ENCODE measurements around the gene PGRMC1. TPM values are rescaled to one million over a fixed set of nuclear protein-coding genes. Genes with fewer than 3 reads are reported as not detected.

The PGRMC1 gene
- total and polyA plus RNA-seq, 2 donors (not counting 1 experiment from before 2014, with no cell fraction given), result 5.6 to 9.1 TPM

- Histone ChIP-seq H3K9me3 (ENCODE audit: control extremely low read depth in 1 of 3, control insufficient read depth in 2 of 3, insufficient read depth in 1 of 3, low read length in 2 of 3) (no peaks in the 10 kb centered on the region), H4K20me1 (ENCODE audit: control insufficient read depth, insufficient read depth, low read length, poor library complexity, severe bottlenecking) (no peaks in the 10 kb centered on the region), H3K79me2 (ENCODE audit: control insufficient read depth, insufficient read depth, low read length) (peaks cover 3% of the 10 kb centered on the region), H3K27me3 (replicated peaks in 1 of 4; ENCODE audit: control extremely low read depth in 1 of 4, control insufficient read depth in 3 of 4, insufficient read depth in 4 of 4, low read length in 3 of 4) (peaks cover 0 to 4% (median 1%) of the 10 kb centered on the region in 4 experiments), H3K27ac (ENCODE audit: low read length in 2 of 2) (no peak overlapping the region), H3K9ac (ENCODE audit: low read length) (no peak overlapping the region), H3K4me1 (ENCODE audit: control insufficient read depth in 2 of 2, insufficient read depth in 2 of 2, low read length in 2 of 2) (peaks cover 0 to 4% of the 10 kb centered on the region in 2 donors), H2AFZ (ENCODE audit: insufficient read depth, low read depth, low read length, poor library complexity, severe bottlenecking) (no peak overlapping the region), H3K36me3 (replicated peaks in 1 of 2; ENCODE audit: control extremely low read depth in 1 of 2, control insufficient read depth in 1 of 2, extremely low read depth in 1 of 2, insufficient read depth in 2 of 2, low read length in 1 of 2) (no peaks in the 10 kb centered on the region), H3K4me2 (replicated peaks; ENCODE audit: low read depth, low read length, poor library complexity, severe bottlenecking) (no peak overlapping the region), H3K4me3 (ENCODE audit: control extremely low read depth in 1 of 5, extremely low read depth in 1 of 5, insufficient read depth in 1 of 5, low read depth in 2 of 5, low read length in 4 of 5) (no peak overlapping the region)
- no peak overlapping the region for H3K4me3 Mint-ChIP-seq
- intact Hi-C loops (cut with micrococcal nuclease), result no loop called here
- CTCF ChIA-PET, result no interaction called here
- POLR2A ChIA-PET, result no interaction called here
- TF ChIP-seq CTCF (IDR thresholded peaks at IDR 0.05) (no peak), EZH2 (IDR thresholded peaks at IDR 0.05; ENCODE audit: borderline replicate concordance, insufficient read depth, low read depth, low read length, poor library complexity, severe bottlenecking) (no peak)
- peaks cover 19% of the 10 kb centered on the region for H3K27me3 Mint-ChIP-seq
- no CpG with 5 or more reads among the region's 1 CpG for WGBS (ENCODE audit: insufficient coverage)
- ATAC-seq (ENCODE audit: low read depth) (no peak), DNase-seq (no peak)
- H3K4me1 Mint-ChIP-seq, result peaks cover 8% of the 10 kb centered on the region
- H3K9me3 Mint-ChIP-seq (ENCODE audit: insufficient read depth), result no peaks in the 10 kb centered on the region
- no peak overlapping the region for H3K27ac Mint-ChIP-seq
Measured at GRCh38 chrX:119231936-119232445, 4.1 kb upstream of the PGRMC1 start.

- peak overlapping the region; percentile 86 for H2AFZ ChIP-seq (ENCODE audit: insufficient read depth, low read depth, low read length, poor library complexity, severe bottlenecking)
- H3K4me3 Mint-ChIP-seq, result peak overlapping the region; percentile 89
- peak; percentile 2 for DNase-seq
- H3K27me3 Mint-ChIP-seq, result no peaks in the 10 kb centered on the region
- H3K4me1 Mint-ChIP-seq, result peaks cover 19% of the 10 kb centered on the region
- TF ChIP-seq EZH2 (IDR thresholded peaks at IDR 0.05; ENCODE audit: borderline replicate concordance, insufficient read depth, low read depth, low read length, poor library complexity, severe bottlenecking), result no peak
- no peak for TF ChIP-seq CTCF (IDR thresholded peaks at IDR 0.05)
- intact Hi-C loops (cut with micrococcal nuclease), result loop anchor here (5.0 kb wide), 1 partner anchor 398 kb away; no protein-coding TSS in a partner anchor
- no peak overlapping the region for H3K27ac ChIP-seq (ENCODE audit: low read length in 2 of 2)
- H3K27ac Mint-ChIP-seq, result no peak overlapping the region
- no peaks in the 10 kb centered on the region for H3K36me3 ChIP-seq (replicated peaks in 1 of 2; ENCODE audit: control extremely low read depth in 1 of 2, control insufficient read depth in 1 of 2, extremely low read depth in 1 of 2, insufficient read depth in 2 of 2, low read length in 1 of 2)
- ChIA-PET POLR2A (interaction anchor here (0.7 kb wide), 1 partner anchor 766 kb away, joined by 3 read pairs; no protein-coding TSS in a partner anchor), CTCF (no interaction called here)
- H3K79me2 ChIP-seq (ENCODE audit: control insufficient read depth, insufficient read depth, low read length), result peaks cover 13% of the 10 kb centered on the region
- H3K4me2 ChIP-seq (replicated peaks; ENCODE audit: low read depth, low read length, poor library complexity, severe bottlenecking), result peak overlapping the region; percentile 75
- H3K9ac ChIP-seq (ENCODE audit: low read length), result no peak overlapping the region
- 87% methylated on average over 3 of the region's 8 CpGs for WGBS (ENCODE audit: insufficient coverage)
- no peak for ATAC-seq (ENCODE audit: low read depth)
- H3K9me3 Mint-ChIP-seq (ENCODE audit: insufficient read depth), result no peaks in the 10 kb centered on the region
- peaks cover 0 to 4% (median 1%) of the 10 kb centered on the region in 4 experiments for H3K27me3 ChIP-seq (replicated peaks in 1 of 4; ENCODE audit: control extremely low read depth in 1 of 4, control insufficient read depth in 3 of 4, insufficient read depth in 4 of 4, low read length in 3 of 4)
- H3K9me3 ChIP-seq (ENCODE audit: control extremely low read depth in 1 of 3, control insufficient read depth in 2 of 3, insufficient read depth in 1 of 3, low read length in 2 of 3), result no peaks in the 10 kb centered on the region
- H4K20me1 ChIP-seq (ENCODE audit: control insufficient read depth, insufficient read depth, low read length, poor library complexity, severe bottlenecking), result peaks cover 7% of the 10 kb centered on the region
- peaks cover 8 to 16% of the 10 kb centered on the region in 2 donors for H3K4me1 ChIP-seq (ENCODE audit: control insufficient read depth in 2 of 2, insufficient read depth in 2 of 2, low read length in 2 of 2)
- H3K4me3 ChIP-seq (ENCODE audit: control extremely low read depth in 1 of 5, extremely low read depth in 1 of 5, insufficient read depth in 1 of 5, low read depth in 2 of 5, low read length in 4 of 5), result no peak overlapping the region
Measured at GRCh38 chrX:119235051-119235511, 1.0 kb upstream of the PGRMC1 start.
